ENCODE results near the gene ARMH1.
"Not testable (repeated sequence)": the region's sequence is repeated elsewhere in the genome, so short reads cannot be mapped to it uniquely, and the experiment has no call there.

The ARMH1 gene

GRCh38 chr1:44694863-44695478 is 20.5 kb downstream of the ARMH1 start:
- Histone ChIP-seq H3K4me3 (no peak overlapping the region), H3K4me1 (no peaks in the 10 kb centered on the region), H3K27me3 (peaks cover 0 to 2% of the 10 kb centered on the region in 2 donors), H3K27ac (no peak overlapping the region), H3K36me3 (no peaks in the 10 kb centered on the region), H3K9me3 (no peaks in the 10 kb centered on the region)
- intact Hi-C loops (cut with DNase I; ENCODE audit: low total_unique reads) = no loop called here
- TF ChIP-seq CTCF (IDR thresholded peaks at IDR 0.05) = no peak
- no peak for DNase-seq

- Histone ChIP-seq H3K27me3 (no peaks in the 10 kb centered on the region), H3K4me1 (no peaks in the 10 kb centered on the region), H3K27ac (no peak overlapping the region), H3K36me3 (no peaks in the 10 kb centered on the region), H3K4me3 (no peak overlapping the region), H3K9me3 (no peaks in the 10 kb centered on the region)
- no peak for TF ChIP-seq CTCF (IDR thresholded peaks at IDR 0.05)
- DNase-seq = no peak
- intact Hi-C loops (cut with DNase I; ENCODE audit: low total_unique reads) = no loop called here
Measured at GRCh38 chr1:44695671-44696070, 21.2 kb downstream of the ARMH1 start.

- no peak overlapping the region for H3K27ac ChIP-seq
Measured at GRCh38 chr1:44696101-44696500, 21.6 kb downstream of the ARMH1 start.

GRCh38 chr1:44696789-44697345 is 22.4 kb downstream of the ARMH1 start:
- no peak for TF ChIP-seq CTCF (IDR thresholded peaks at IDR 0.05)
- H3K27ac ChIP-seq = no peak overlapping the region
- DNase-seq = peak in 1 of 2 donors; percentile 34
- no peaks in the 10 kb centered on the region for H3K27me3 ChIP-seq
- H3K36me3 ChIP-seq = no peaks in the 10 kb centered on the region
- intact Hi-C loops (cut with DNase I; ENCODE audit: low total_unique reads) = no loop called here
- H3K4me1 ChIP-seq = no peaks in the 10 kb centered on the region
- H3K9me3 ChIP-seq = no peaks in the 10 kb centered on the region
- H3K4me3 ChIP-seq = no peak overlapping the region

More at GRCh38 chr1:44696101-44696500, 21.6 kb downstream of the ARMH1 start:
- intact Hi-C loops (cut with DNase I; ENCODE audit: low total_unique reads) = no loop called here
- H3K4me1 ChIP-seq = no peaks in the 10 kb centered on the region
- H3K4me3 ChIP-seq = no peak overlapping the region
- DNase-seq = no peak
- H3K36me3 ChIP-seq = no peaks in the 10 kb centered on the region
- TF ChIP-seq CTCF (IDR thresholded peaks at IDR 0.05) = no peak
- no peaks in the 10 kb centered on the region for H3K9me3 ChIP-seq
- H3K27me3 ChIP-seq = no peaks in the 10 kb centered on the region

- no peaks in the 10 kb centered on the region for H3K36me3 ChIP-seq
- no peak for TF ChIP-seq CTCF (IDR thresholded peaks at IDR 0.05)
- no peak for DNase-seq
- H3K27me3 ChIP-seq = no peaks in the 10 kb centered on the region
- H3K4me1 ChIP-seq = no peaks in the 10 kb centered on the region
- no peak overlapping the region for H3K27ac ChIP-seq
- intact Hi-C loops (cut with DNase I; ENCODE audit: low total_unique reads) = no loop called here
- no peaks in the 10 kb centered on the region for H3K9me3 ChIP-seq
- H3K4me3 ChIP-seq = no peak overlapping the region
Measured at GRCh38 chr1:44698138-44698537, 23.6 kb downstream of the ARMH1 start.

- H3K27ac ChIP-seq; intact Hi-C loops (cut with DNase I; ENCODE audit: low total_unique reads); H3K27me3 ChIP-seq; H3K4me3 ChIP-seq; H3K36me3 ChIP-seq; H3K9me3 ChIP-seq; DNase-seq; H3K4me1 ChIP-seq: not testable (repeated sequence)
Measured at GRCh38 chr1:44699375-44699774, 24.9 kb downstream of the ARMH1 start.
